GM21619 (cell line): Measurements from ENCODE around the gene SNED1.

Source experiments
- ATAC-seq: cut with Tn5 transposase; IDR thresholded peaks from one replicate; pipeline ENCODE4 v1.9.1; 2021; ENCODE audit not compliant: unreplicated experiment

The SNED1 gene

DNA sequence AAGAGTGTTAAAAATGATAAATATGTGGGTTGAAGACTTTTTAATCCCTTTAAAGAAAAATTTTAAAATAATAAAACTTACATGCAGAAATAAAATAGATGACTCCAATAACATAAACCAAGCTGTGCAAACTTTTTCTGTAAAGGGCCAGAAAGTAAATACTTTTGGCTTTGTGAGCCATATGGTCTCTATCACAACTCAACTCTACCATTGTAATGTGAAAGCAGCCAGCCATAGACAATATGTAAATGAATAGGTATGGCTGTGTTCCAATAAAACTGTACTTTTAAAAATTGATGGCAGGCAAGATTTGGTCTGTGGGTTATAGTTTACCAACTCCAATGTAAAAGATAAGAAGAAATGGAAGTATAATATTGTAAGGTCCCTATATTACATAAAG, 45.2 kb downstream of the SNED1 start:
- ATAC-seq = no peak

DNA sequence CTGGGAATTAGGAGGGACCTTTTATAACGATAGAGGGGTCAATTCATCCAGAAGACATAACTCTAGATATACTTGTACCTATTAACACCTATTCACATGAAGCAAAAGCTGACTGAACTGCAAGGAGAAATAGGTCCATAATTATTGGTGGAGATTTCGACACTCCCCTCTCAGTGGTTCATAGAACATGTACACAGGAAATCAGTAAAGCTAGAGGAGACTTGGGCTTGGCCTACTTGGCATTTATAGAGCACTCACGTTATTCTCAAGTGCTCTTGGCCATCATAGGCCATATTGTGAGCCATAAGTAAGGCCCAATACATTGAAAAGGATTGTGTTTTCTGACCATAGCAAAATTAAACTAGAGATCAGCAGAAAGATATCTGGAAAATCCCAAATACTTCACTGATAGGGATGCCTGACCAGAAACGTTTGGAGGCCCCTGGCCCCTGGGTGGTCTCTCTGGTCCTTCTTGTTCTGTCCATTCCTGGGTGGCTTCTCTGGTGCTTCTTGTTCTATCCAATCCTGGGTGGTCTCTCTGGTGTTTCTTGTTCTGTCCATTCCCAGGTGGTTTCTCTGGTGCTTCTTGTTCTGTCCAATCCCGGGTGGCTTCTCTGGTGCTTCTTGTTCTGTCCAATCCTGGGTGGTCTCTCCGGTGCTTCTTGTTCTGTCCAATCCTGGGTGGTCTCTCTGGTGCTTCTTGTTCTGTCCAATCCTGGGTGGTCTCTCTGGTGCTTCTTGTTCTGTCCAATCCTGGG, 49.0 kb downstream of the SNED1 start:
- no peak for ATAC-seq

DNA sequence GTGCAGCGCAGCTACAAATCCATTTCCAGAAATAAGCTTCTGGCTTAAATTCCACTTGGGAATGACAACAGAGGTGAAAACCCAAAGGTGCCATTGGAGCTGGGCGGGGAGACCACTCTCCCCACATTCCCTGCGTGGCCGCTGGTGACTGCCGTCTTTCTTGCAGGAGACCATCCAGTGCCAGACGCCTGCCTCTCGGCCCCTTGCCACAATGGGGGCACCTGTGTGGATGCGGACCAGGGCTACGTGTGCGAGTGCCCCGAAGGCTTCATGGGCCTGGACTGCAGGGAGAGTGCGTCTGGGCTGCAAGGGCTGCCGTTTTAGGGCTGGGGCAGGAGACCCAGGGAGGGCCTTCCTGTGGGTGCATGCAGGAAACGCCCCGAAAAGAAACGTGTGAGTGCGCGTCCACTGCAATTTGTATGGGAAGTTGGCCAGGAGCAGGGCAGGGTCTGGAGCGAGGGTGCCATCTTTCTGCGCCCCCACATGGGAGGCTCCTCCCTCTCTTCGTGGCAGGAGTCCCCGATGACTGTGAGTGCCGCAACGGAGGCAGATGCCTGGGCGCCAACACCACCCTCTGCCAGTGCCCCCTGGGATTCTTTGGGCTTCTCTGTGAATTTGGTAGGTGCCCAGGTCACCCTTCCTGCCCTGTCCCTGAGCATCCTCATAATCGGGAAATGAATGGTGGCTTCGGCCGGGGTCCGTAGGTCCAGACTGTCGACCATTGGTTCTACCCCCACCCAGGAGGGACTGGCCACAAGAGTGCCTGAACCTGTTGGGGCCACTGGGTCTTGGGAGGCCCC, 49.9 kb downstream of the SNED1 start:
- no peak for ATAC-seq

- ATAC-seq = no peak
These were observed 50.5 kb downstream of the SNED1 start for GRCh38 chr2:241048949-241049343.

DNA sequence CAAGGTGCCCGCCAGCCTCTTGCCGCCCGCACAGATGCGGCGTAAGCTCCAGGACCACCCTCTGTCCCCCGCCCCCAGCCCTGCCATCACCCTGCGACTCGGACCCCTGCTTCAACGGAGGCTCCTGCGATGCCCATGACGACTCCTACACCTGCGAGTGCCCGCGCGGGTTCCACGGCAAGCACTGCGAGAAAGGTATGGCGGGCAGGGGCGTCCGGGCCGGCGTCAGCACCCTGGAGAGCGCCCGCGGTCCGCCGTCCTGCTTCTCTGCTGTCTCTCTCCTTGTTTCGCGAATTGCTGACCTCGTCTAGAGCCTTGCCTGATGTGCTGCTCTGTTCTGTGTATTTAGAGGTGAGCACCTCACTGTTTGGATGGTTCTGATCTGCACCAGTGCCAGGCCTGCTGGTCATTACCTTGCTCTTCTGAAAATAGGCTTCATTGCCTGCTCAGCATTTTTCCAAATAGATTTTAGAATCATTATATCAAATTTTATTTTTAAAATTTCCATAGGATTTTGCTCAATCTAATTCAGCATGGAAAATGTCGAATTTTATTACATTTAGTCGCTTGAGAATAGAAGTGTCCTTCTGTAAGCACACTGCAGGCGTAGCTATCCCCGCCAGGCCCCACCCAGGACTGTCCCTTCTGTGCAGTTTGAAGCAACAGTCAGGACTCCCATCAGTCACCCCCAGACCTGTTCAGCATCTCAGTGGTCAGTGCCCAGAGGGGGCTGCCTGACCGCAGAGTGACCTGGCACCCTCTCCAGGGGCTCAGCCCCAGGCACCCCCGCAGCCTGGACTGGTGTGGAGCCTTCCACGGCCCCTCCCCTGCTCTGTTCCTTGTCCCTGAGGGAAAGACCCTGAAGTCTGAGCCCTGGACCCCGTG, 51.6 kb downstream of the SNED1 start:
- no peak for ATAC-seq

- no peak for ATAC-seq
These were observed 52.5 kb downstream of the SNED1 start for GRCh38 chr2:241050624-241051577.

GRCh38 chr2:241051578-241052487, 53.4 kb downstream of the SNED1 start:
- ATAC-seq = no peak

DNA sequence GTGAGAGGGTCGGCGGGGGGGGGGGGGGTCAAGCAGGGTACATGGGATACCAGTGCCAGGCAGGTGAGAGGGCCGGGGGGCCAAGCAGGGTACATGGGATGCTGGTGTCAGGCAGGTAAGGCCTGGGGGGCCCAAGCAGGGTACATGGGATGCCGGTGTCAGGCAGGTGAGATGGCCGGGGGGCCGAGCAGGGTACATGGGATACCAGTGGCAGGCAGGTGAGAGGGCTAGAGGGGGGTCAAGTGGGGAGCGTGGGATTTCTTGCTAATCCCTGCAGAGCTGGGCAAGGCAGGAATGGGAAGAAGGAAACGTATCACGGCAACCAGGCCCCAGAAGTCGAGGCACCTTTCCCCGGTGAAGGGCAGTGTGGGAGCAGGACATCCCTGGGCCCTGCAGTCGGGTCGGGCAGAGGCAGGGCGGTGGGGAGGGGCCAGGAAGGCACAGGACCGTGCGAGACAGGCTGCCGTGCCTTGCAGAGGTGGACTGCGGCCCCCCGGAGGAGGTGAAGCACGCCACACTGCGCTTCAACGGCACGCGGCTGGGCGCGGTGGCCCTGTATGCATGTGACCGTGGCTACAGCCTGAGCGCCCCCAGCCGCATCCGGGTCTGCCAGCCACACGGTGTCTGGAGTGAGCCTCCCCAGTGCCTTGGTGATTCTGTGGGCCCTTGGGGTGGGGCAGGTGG, 54.4 kb downstream of the SNED1 start:
- no peak for ATAC-seq

DNA sequence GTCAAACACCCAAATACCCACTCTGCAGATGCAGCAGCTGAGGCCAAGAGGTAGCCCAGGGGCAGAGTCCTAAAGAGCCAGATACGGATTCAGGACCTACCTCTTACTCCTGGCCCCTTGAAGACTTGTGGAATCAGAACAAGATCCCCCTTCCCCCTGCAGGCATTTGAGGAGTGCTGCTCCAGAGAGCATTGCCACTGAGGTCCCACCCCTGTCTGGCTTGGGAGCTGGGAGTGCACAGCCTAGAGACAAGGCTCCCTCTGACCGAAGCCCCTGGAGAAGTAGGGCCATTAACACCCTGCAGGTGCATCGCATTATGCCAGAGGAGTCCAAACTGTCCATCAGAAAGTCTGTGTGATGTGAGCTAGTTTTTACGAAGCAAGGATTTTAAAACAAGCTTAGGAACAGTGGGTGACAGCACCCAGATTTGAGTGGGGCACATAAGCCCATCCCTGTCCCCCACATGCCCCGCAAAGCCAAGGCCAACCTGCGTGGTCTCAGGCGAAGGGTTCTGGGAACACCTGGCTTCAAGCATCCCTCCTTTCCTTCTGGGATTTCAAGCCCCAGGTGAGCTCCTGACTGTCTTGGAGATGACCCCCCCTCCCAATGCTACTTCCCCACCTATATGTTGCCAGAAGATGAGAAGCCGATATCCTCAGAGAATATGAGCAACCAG, 55.3 kb downstream of the SNED1 start:
- no peak for ATAC-seq

DNA sequence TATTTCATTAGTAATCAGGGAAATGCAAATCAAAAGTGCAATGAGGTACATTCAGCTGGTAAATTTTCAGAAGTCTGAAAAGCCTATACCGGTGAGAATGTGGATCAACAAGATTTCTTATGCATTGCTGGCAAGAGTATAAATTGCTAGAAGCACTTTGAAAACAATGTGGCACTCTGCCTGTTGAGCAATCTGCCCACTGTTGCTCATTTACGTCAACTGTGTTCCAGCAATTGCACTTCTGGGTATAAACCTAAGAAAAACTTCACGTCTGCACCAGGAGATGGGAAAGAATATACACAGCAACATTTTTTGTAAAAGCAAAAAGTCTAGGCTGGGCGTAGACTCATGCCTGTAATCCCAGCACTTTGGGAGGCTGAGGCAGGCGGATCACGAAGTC, 62.9 kb downstream of the SNED1 start:
- ATAC-seq = no peak

DNA sequence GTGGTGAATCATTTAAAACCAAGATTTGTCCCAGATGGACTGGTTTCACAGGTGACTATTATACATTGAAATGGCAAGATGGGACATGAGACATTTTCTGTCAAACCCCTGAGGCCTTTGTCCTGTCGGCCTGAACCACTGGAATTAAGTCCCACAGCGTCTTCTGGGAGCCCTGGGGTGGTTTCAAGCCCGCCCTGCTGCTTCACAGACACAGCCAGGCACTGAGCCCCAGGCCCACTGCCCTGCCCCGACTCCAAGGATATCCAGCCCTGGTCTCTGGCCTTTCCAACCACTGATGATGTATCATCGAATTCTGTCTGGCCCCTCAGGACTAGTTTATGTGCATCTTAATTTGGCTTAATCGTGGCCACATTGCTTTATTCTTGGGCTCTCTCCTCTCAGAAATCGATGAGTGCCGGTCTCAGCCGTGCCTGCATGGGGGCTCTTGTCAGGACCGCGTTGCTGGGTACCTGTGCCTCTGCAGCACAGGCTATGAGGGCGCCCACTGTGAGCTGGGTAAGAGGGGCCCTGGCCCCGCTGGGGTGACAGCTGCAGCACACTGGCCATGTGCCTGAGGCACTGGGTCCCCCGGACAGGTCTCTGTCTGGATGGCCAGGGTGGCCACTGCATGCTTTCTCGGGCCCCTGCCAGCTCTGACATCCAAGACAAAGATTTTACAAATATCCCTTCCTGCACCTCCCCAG, 64.1 kb downstream of the SNED1 start:
- no peak for ATAC-seq

DNA sequence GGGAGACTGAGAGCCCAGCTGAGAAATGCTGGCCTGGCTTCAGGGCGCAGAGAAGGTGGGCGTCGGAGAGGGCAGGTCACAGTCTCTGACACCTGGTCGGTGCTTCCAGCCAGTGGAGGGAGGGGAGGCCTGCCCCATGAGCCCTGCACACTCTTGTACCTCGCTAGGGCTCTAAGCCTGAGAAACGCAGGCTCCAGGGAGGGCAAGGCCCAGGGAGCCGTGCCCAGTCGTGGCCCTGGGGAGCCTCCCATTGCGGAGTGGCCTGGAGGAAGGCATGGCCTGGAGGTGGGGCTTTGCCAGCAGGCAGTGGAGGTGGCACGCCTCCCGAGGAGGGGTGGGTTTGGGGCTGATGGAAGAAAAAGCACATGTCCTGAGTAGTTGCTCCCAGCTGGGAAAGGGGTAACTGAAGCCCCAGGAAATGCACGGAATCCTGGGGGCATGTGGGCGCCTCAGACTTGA, 64.7 kb downstream of the SNED1 start:
- no peak for ATAC-seq

DNA sequence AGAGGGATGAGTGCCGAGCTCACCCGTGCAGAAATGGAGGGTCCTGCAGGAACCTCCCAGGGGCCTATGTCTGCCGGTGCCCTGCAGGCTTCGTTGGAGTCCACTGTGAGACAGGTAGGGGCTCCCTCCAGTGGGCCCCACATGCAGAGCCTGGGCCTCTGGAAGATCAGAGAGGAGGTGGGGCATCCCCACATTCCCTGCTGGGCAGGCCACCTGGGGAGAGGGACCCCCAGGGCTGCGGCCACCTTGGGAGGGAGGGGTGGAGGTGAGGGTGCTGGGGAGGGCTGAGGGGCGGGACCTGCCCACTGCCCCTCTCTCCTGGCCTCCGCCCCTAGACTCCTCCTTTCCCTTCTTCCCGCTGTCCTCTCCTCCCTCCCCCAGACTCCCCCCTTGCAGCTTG, 65.2 kb downstream of the SNED1 start:
- ATAC-seq = no peak

- ATAC-seq = no peak
These were observed 65.8 kb downstream of the SNED1 start for GRCh38 chr2:241064008-241064801.

- no peak for ATAC-seq
These were observed 66.5 kb downstream of the SNED1 start for GRCh38 chr2:241064802-241065354.

- no peak for ATAC-seq
These were observed 67.0 kb downstream of the SNED1 start for GRCh38 chr2:241065355-241065803.
